ENCODE measurements around the gene WDR70.
"Not testable (repeated sequence)": the region's sequence is repeated elsewhere in the genome, so short reads cannot be mapped to it uniquely, and the experiment has no call there.

WDR70 gene

DNA sequence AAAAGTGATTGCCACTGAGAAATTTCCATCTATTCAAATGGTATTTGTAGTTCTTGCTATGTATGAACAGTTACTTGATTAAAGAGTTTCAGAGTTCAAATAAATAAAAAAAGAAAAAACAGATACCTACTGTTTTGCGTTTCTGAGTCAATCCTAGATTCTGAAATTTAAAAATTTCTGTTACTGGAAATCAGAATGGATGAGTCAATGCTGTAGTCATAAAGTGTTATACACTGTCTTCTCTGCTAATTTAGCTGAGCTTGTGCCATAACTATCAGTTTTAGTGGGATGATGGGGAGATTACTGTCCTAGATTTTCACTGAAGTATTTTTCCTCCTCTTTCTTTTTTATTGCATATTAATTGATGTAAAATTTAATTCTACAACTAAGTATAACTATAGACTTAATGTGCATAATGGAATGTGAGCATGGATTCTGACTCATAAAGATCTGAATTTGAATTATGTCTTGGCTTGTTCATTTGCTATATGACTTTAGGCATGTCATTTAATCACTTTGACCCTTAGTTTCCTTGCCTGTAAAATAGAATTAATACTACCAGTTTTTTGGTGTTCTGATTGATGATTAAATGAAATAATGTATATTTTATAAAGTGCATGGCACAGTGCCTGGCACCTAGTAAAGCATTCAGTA is 75.4 kb downstream of the WDR70 start:
- DNase-seq, result not testable (repeated sequence)

DNA sequence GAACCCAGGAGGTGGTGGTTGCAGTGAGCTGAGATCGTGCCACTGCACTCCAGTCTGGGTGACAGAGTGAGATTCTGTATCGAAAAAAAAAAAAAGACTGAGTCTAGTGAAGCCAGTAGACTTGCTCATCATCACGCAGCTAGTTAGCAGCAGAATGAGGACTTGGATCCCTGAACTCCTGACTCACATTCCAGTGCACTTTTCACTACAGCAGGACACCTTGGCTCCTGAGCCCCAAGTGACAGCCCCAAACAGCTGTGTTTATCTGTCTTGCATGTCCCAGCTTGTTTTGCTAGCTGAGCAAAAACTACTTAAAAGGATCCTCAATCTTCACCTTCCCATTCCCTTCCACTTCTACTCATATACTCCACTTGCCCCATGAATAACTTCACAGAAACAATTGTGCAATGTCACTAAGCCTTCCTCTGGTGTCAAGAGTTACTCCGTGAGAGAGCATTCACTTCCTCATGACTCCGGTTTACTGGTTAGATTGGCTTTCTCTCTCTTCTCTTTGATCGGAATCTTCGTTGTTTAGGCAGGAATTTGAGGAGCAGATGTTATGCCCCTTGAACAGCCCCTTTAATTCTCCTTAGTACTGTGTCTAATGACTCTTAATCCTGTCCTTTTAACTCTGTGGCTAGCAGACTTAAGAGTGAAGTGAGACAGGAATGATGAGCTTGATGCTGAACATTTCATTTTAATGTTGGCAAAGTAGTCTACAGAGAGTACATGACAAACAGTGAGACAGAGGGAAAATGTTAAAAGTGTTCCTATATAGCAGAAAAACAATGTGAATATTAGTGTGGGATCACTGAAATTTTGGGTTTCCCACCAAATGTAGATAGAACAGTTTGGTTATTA is 84.3 kb downstream of the WDR70 start:
- DNase-seq, result peak; percentile 7

DNA sequence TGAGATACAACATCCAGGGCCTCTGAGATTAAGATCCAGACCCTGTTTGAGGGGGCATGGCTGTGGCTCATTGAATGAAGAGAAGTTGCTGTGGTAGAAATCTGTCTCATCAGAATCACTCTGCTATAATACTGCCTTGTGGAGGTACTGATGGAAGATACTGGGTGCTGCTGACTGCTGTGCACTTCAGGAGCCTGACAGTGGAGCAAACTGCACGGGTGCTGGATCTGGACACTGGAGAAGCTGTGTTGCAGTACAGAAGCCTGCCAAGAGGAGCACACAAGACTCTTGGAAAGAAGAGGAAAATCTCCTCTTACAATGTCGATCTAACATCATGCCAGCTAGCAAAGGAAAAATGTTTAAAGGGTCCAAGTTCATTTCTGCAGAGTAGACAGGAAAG is 85.5 kb downstream of the WDR70 start:
- DNase-seq, result not testable (repeated sequence)

DNA sequence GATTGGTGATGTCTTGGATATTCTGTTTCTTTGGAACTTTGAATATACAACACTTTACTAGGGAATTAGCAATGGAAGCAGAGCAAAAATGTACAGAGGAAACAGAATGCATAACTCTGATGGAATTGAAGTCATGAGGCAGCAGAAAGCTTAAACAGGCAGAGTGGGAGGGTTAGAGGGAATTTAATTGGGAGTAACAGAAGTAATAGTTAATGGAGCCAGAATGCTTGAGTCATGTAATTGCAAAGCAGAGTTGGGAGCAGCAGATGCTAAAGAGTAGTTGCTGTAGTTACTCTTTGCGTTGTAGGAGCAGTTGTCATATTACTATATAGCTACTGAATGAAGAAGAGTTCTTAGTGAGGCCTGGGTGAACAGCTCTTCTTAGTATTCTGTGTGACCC is 90.3 kb downstream of the WDR70 start:
- not testable (repeated sequence) for DNase-seq

DNA sequence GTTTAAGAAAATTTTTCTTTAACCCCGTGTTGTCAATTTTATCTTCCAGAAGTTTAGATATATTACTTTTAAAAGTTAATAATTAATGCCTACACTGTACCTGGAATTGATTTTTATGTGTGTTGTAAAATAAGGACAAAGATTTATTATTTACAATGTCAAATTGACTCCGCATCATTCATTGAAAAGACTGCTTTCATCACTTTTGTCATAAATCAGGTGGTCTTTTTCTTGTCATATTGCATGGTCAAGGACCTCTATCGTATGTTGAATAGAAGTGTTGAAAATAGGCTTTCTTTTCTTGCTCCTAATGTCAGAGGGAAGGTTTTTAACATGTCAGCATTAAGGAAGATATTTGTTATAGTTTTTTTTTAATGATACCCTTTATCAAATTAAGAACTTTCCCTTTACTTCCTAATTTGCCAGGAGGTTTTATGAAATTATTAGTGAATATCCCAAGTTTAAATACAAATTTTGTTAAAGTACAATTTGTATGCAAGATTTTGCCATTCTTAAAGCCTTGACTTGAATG is 92.6 kb downstream of the WDR70 start:
- no peak for DNase-seq

DNA sequence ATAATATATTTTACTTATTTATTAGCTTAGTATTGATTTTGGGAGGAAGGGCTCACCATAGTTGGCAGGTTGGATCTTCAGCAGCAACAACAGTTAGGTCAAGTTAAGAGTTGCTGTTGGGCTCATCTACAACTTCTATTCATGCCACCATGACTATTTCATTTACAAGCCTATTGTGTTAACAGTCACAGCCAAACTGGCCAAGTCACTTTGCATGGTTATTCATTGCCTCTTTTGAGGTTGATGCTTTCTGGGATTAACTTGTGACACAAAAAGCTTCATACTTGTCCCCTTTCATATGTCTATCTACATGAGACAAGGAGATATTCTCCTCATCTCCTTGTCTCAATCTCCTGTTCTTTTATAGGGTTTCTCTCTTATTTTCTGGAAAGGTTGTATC is 98.3 kb downstream of the WDR70 start:
- DNase-seq, result no peak

DNA sequence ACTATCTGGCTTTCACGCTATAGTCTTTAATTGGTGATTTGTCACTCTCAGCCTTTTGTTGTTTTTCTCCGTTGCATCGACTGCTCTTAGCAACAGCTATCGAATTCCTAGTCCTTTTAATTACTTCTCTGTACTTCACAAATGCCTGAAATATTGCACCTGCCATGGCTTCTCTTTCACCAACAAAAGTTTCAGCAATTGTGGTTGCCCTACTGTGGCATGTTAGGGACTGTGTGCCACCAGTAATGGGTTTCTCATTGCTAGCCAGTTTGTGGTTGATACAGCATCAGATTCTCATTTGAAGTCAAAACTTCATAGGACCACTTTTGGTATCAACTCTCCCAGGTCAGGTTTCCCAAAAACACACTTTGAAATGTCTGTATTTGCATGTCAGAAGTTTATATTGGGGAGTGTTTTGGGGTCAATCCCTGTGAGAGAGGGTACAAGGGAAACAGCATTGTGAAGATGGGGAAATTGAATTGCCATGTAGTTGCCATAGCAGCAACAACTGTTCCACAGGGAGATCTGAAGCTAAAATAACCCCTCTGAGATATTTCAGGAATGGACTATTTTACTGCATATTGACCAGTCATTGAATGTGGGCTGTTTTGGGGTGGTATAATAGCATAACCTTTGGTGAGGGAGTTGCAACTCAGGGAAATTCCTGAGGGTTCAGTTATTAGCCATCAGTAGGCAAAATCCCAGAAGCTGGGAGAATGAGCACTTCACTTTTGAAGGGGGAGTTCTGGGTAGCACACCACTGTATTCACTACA is 99.2 kb downstream of the WDR70 start:
- no peak for DNase-seq

DNA sequence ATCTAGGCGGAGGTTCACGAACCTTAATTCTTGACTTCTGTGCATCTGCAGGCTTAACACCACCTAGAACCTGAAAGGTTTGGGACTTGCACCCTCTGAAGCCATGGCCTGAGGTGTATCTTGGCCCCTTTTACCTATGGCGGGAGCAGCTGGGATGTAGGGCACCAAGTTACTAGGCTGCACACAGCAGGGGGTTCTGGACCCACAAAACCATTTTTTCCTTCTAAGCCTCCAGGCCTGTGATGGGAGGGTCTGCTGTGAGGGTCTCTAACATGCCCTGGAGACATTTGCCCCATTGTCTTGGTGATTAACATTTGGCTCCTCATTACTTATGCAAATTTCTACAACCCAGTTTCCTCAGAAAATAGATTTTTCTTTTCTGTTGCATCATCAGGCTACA is 102.3 kb downstream of the WDR70 start:
- DNase-seq, result not testable (repeated sequence)

DNA sequence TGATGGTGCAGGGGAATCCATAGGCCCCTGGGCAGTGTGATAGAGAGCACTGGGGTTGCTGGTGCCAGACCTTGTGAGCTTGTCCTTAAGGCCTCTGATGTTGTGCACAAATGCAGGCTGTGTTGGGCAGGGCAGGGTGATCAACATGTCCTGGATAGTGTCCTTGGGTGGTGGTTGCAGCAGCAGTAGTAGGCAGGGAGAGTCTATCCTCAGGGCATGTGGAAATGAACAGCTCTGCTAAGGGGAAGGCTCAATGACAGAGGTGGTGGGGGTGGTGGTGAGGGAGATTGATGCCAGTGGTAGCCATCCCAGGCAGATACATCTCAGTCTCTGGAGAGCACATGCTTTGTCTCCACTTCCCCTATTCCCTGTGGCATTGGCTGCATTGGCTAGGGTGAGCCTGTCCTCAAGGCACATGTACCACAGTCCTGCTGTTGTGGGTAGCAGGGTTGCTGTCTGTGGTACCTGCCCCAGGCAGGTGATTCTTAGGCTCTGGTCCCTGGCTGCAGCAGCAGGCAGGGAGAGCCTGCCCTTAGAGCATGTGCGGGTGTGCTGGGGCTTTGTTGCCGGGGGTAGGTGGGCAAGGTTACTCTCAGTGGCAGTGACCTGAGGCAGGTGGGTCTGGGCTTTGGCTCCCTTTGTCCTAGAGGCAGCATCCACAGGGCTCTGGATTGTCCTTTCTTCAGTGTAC is 111.1 kb downstream of the WDR70 start:
- DNase-seq, result no peak

DNA sequence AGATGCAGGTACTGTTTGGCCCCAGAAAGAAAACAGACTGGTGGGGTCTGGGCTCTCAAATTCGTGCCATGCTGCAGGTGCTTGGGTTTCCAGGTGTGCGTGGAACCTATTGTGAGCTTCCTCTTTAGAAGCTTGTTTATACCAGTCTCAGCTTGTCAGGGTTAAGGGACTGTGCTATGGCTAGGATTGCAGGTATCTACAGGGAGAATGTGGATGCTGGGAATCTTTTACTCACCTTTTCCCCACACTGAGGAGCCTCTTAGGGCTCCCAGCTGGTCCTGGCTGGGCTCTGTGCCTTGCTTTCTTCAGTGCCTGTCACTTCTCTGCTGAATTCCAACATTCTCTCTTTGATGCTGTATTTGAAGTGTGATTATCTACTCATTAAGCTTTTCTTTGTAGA is 111.8 kb downstream of the WDR70 start:
- no peak for DNase-seq

DNA sequence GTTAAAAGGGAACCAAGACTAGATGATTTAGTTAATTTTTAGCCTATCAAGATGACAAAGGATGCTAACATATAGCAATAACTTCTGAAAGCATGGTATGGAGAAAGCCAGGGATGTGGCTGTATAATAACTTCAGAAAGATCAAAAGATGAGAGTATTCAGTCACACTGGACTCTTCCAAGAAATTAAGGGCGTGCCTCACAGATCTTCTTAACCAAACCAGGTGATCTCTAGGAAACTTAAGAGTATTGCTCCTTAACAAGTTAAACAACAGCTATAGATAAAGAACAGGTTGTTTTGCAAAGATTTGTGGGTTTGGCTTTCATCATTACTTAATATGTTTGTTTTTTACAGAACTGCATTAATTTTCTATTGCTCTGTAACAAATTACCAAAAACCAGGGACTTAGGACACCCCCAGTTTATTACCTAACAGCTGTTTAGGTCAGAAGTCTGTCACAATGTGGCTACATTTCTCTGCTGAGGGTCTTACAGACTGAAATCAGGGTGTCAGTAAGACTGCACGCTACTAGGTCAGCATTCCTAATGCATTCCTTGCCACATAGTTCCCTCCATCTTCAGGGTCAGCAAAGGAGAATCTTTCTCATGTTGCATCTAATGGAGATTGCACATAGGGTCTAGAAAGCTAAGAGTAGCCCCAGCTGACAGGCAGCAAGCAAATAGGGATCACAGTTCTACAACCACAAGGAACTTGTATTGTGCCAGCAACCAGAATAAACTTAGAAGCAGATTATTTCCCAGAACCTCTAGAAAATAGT is 113.8 kb downstream of the WDR70 start:
- no peak for DNase-seq

DNA sequence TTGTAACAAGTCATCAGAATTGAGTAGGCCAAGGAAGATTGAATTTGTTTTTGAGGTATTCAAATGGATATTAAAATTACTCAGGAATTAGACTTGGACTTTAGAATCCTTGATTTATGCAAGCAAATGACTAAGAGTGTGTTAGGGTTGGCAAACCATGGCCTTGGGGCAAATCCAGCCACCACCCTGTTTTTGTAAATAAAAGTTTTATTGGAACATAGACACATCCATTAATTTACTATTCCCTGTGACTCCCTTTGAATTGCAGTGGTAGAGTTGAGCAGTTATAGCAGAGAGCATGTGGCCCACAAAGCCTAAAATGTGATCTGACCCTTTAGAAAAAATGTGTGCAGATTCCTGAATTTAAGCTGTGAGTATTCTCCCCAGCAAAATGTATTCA is 115.6 kb downstream of the WDR70 start:
- DNase-seq, result no peak

DNA sequence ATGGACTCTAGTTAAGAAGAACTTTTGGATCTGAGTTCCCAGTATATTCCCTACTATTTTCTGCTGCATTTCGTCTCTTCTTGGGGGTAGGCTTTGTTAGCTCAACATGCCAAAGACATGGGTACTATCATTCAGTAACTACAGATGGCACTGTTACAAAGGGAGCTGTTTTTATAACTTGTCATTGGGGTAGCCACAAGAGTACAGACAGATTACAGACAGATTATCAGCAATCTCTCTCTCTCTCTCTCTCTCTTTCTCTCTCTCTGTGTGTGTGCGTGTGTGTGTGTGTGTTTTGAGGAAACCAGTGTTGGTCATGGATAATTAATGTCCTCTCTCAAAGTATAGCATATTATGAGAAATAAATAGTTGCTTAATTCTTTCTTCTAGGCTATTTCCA is 116.1 kb downstream of the WDR70 start:
- DNase-seq, result peak; percentile 85

DNA sequence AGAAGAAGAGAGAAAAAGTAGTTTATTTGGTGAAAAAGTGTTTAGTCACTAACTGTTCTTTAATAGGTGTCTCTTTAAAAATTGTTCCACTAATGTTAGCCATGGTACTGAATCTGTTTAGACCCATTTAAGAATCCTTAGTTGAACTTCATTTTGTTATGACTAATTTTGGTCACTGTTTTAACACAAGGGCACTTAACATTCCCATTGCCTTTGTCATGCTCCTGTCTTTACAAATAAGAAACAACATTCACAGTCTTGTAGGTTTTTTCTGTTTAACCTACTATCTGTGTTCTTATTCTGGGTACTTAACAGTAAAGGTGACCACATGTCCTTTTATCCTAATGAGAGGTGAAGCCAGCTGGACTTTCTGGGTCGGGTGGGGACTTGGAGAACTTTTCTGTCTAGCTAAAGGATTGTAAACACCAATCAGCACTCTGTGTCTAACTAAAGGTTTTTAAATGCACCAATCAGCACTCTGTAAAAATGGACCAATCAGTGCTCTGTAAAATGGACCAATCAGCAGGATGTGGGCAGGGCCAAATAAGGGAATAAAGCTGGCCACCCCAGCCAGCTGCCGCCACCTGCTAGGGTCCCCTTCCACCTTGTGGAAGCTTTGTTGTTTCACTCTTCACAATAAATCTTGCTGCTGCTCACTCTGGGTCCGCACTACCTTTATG is 116.7 kb downstream of the WDR70 start:
- no peak for DNase-seq

DNA sequence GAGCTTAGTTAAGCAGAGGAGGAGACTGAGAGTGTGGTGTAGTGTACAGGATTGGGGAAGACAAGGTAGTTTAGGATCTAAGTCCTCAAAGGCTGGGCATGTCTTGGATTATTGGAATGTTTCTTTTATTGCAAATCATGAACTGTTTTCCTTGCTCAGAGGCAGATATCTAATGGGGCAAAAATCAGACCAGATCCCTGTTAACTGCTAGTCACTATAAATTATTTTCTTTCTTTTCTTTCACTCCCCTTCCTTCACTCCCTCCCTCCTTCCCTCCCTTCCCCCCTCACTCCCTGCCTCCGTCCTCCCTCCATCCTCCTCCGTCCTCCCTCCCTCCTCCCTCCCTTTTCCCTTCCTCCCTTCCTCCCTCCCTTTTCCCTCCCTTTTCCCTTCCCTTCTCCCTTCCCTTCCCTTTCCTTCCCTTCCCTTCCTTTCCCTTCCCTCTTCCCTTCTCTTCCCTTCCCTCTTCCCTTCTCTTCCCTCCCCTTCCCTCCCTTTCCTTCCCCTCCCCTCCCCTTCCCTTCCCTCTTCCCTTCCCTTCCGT is 117.9 kb downstream of the WDR70 start:
- no peak for DNase-seq

DNA sequence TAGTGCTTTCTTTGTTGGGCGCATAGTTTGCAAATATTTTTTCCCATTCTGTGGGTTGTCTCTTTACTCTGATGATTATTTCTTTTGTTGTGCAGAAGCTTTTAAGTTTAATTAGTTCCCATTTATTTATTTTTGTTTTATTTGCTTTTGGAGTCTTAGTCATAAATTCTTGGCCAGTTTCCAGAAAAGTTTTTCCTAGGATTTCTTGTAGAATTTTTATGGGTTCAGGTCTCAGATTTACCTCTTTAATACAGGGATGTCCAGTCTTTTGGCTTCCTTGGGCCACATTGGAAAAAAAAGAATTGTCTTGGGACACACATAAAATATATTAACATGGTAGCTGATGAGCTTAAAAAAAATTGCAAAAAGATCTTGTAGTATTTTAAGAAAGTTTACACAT is 122.0 kb downstream of the WDR70 start:
- no peak for DNase-seq

DNA sequence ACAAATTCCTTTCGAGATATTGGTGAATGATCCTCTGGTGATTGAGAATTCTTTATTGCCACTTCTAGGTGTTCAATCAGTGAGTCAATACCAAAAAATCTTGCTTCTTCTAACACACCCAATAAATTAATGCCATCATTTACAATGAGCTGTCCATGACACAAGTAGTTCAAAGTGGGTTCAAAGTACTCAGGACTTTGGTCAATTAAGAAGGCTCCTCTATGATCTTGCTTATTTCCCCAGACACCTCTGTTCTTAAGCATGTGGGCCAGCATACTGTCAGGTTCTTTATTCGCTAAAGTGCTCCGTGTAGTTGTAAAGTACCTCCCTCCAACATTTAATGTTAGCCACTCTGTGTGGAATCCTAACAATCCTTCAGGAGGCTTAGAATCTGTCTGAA is 127.1 kb downstream of the WDR70 start:
- no peak for DNase-seq

DNA sequence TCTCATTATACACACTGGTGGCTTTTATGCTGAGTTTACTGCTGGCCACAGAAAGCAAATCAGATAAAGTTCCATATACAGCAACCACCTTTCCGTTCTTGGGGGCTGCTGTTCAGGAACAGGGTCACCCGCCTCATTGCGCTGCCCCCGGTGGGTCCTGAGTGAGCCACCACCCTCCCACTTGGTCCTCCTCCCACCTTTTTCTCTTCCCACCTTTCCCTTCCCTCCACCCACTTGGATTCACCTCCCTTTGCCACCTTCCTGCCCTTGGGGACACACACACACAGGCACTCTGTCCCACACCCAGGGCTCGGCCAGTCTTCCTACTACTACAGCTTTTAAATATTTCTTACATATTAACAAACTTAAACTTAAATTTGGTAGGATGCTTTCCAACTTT is 127.6 kb downstream of the WDR70 start:
- DNase-seq, result no peak

DNA sequence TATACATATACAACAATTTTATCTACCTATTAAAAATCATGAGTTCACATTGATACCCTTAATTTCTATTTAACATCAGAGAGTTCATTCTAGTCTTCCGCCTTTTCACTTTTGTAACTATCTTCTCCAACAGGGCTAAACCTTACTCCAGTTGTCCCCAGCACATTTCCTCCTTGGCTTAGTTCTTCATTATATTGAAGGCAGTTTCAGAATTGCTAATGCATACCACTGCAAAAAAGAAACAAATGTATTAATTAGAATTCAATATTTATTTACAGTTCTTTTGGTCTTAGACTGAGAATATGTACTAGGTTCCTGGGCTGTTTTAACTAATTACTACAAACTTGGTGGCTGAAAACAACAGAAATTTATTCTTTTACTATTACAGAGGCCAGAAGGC is 132.5 kb downstream of the WDR70 start:
- DNase-seq, result no peak

DNA sequence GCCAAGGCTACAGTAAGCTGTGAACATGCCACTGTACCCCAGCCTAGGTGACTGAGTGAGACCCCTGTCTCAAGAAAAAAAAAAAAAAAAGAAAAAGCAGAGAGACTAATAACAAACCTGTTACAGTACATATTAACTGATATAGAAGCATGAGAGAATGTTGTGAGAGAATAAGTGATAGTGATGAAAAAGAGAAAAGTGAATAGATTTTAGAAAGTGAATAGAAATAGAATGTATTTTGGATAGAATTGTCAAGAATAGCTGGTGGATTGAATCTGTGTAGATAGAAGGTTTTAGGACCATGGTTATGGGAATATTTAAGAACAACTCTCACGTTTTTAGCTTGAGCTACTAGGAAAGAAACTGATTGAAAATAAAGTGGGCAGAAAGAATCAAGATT is 135.8 kb downstream of the WDR70 start:
- DNase-seq, result no peak

DNA sequence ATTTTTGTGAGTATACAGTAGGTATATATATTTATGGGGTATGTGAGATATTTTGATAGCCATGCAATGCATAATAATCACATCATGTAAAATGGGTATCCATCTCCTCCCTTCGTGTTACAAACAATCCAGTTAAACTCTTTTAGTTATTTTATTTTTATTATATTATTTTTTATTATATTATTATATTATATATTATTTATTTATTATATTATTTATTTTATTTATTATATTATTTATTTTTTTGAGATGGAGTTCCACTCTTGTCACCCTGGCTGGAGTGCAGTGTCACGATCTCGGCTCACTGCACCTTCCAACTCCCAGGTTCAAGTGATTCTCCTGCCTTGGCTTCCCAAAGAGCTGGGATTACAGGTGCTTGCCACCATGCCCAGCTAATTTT is 138.6 kb downstream of the WDR70 start:
- no peak for DNase-seq

Data from OCI-M1 (cell line).